HFF-Myc (cell line): Measurements from ENCODE around the gene PPP2R2D.

Experiments used
- DNase-seq: peaks from one replicate; pipeline ENCODE4 v3.0.0-alpha.2; 2011; ENCODE audit warnings: low read depth; ENCODE audit errors: extremely low read depth
- H3K4me3 ChIP-seq: replicated peaks from 2 replicates; pipeline ENCODE4 v1.5.1; 2011; ENCODE audit warnings: low read depth, mild to moderate bottlenecking, control low read depth, low read length
- CTCF ChIP-seq: IDR thresholded peaks from 2 replicates; pipeline ENCODE4 v1.5.1; 2012; ENCODE audit warnings: mild to moderate bottlenecking, low read depth, low read length, control low read depth; ENCODE audit errors: missing control alignments

The PPP2R2D gene

GRCh38 chr10:131963811-131964210 lies 63.0 kb downstream of the PPP2R2D start:
- no peak overlapping the region for H3K4me3 ChIP-seq
- no peak for DNase-seq
- no peak for TF ChIP-seq CTCF

- no peak for DNase-seq
- no peak for TF ChIP-seq CTCF
- no peak overlapping the region for H3K4me3 ChIP-seq
Observed at GRCh38 chr10:131964298-131964697, 63.5 kb downstream of the PPP2R2D start.

- no peak for TF ChIP-seq CTCF
- no peak overlapping the region for H3K4me3 ChIP-seq
- DNase-seq, result no peak
Observed at GRCh38 chr10:131968949-131969348, 68.1 kb downstream of the PPP2R2D start.

GRCh38 chr10:131970946-131971345 lies 70.1 kb downstream of the PPP2R2D start:
- no peak overlapping the region for H3K4me3 ChIP-seq
- TF ChIP-seq CTCF, result no peak

GRCh38 chr10:131971591-131971990 lies 70.8 kb downstream of the PPP2R2D start:
- TF ChIP-seq CTCF, result no peak
- DNase-seq, result no peak
- no peak overlapping the region for H3K4me3 ChIP-seq

More at GRCh38 chr10:131970946-131971345, 70.1 kb downstream of the PPP2R2D start:
- DNase-seq, result no peak

- DNase-seq, result no peak
- H3K4me3 ChIP-seq, result no peak overlapping the region
- TF ChIP-seq CTCF, result no peak
Observed at GRCh38 chr10:131972474-131973071, 71.8 kb downstream of the PPP2R2D start.
